Mammary epithelial cell (primary cell): ENCODE data around the gene KLF16.

Experiments used
- EZH2 ChIP-seq: IDR thresholded peaks from 2 replicates; pipeline ENCODE4 v1.6.1; 2012; ENCODE audit warnings: low read length, inconsistent platforms, borderline replicate concordance
- TF ChIP-seq, protein P1 (sequence below), 2 donors: IDR thresholded peaks in 1 of 2; conservative IDR thresholded peaks in 1 of 2; 2 replicates each; pipeline ENCODE4 v1.5.1; 2011 to 2012; ENCODE audit warnings: inconsistent platforms in 2 of 2, low read length in 2 of 2, mild to moderate bottlenecking in 2 of 2, control low read depth in 1 of 2, low read depth in 1 of 2; ENCODE audit not compliant: insufficient read depth in 1 of 2; ENCODE audit errors: extremely low read depth in 1 of 2

DNA sequence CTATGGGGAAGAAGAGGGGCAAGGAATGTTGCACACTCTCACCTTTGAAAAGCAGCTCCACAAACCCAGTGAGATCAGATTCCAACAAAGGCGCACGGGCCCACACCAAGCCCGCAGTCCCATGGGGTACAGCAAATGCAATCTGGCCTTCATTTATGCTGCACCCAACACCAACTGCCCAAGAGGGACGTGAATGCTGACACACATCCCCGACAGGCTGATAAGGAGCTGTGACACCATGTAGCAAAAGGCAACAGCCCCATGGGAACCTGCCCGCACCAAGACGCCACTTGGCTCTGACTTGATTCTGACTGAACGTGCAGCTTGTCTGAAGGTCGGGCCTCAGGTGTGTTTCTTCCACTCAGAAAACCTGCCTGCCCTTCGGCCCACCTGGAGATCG is 32.4 kb downstream of the KLF16 start:
- TF ChIP-seq, protein P1, sequence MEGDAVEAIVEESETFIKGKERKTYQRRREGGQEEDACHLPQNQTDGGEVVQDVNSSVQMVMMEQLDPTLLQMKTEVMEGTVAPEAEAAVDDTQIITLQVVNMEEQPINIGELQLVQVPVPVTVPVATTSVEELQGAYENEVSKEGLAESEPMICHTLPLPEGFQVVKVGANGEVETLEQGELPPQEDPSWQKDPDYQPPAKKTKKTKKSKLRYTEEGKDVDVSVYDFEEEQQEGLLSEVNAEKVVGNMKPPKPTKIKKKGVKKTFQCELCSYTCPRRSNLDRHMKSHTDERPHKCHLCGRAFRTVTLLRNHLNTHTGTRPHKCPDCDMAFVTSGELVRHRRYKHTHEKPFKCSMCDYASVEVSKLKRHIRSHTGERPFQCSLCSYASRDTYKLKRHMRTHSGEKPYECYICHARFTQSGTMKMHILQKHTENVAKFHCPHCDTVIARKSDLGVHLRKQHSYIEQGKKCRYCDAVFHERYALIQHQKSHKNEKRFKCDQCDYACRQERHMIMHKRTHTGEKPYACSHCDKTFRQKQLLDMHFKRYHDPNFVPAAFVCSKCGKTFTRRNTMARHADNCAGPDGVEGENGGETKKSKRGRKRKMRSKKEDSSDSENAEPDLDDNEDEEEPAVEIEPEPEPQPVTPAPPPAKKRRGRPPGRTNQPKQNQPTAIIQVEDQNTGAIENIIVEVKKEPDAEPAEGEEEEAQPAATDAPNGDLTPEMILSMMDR (conservative IDR thresholded peaks at IDR 0.05 in 1 of 2, IDR thresholded peaks at IDR 0.05 in 1 of 2; ENCODE audit: extremely low read depth in 1 of 2, insufficient read depth in 1 of 2, low read depth in 1 of 2, low read length in 2 of 2): no peak
- TF ChIP-seq EZH2: no peak
